CD4-positive, alpha-beta T cell treated with Interleukin-17A for 1 hour (primary cell): ENCODE results near the gene MRPL22.
"Not testable (repeated sequence)": the region's sequence is repeated elsewhere in the genome, so short reads cannot be mapped to it uniquely, and the experiment has no call there.

Experiments used
- DNase-seq: peaks from one replicate; pipeline ENCODE4 v3.0.0-alpha.2; 2020

MRPL22 gene

GRCh38 chr5:154940772-154941620 lies at the start of gene MRPL22:
Gene MRPL22 (plus strand): TSS chr5:154941073. CDS start chr5:154941111, 38 bp downstream.
- peak; percentile 97 for DNase-seq

GRCh38 chr5:154892369-154892771 lies 48.5 kb upstream of the MRPL22 start:
- no peak for DNase-seq

- no peak for DNase-seq
These were observed 47.5 kb upstream of the MRPL22 start for GRCh38 chr5:154893381-154893780.

- DNase-seq, result no peak
These were observed 45.0 kb upstream of the MRPL22 start for GRCh38 chr5:154895606-154896561.

GRCh38 chr5:154896562-154897165 lies 44.2 kb upstream of the MRPL22 start:
- DNase-seq, result no peak

GRCh38 chr5:154898210-154898609 lies 42.7 kb upstream of the MRPL22 start:
- DNase-seq, result no peak

- DNase-seq, result no peak
These were observed 41.6 kb upstream of the MRPL22 start for GRCh38 chr5:154899151-154899816.

GRCh38 chr5:154900066-154900465 lies 40.8 kb upstream of the MRPL22 start:
- DNase-seq, result no peak

GRCh38 chr5:154901276-154901675 lies 39.6 kb upstream of the MRPL22 start:
- no peak for DNase-seq

- DNase-seq, result no peak
These were observed 39.0 kb upstream of the MRPL22 start for GRCh38 chr5:154901913-154902312.

- not testable (repeated sequence) for DNase-seq
These were observed 35.3 kb upstream of the MRPL22 start for GRCh38 chr5:154905601-154906000.

GRCh38 chr5:154916874-154917273 lies 24.0 kb upstream of the MRPL22 start:
- DNase-seq, result no peak

- DNase-seq, result no peak
These were observed 23.1 kb upstream of the MRPL22 start for GRCh38 chr5:154917757-154918156.

GRCh38 chr5:154923441-154924430 lies 17.1 kb upstream of the MRPL22 start:
- no peak for DNase-seq

- DNase-seq, result no peak
These were observed 7.3 kb upstream of the MRPL22 start for GRCh38 chr5:154933537-154933936.

GRCh38 chr5:154934881-154935280 lies 6.0 kb upstream of the MRPL22 start:
- no peak for DNase-seq

- DNase-seq, result no peak
These were observed 3.6 kb upstream of the MRPL22 start for GRCh38 chr5:154937186-154937717.

GRCh38 chr5:154937718-154938466 lies 3.0 kb upstream of the MRPL22 start, which contains the start of gene GEMIN5:
Gene GEMIN5 (minus strand): TSS chr5:154938211. CDS start chr5:154938133, 78 bp downstream.
- peak; percentile 87 for DNase-seq

GRCh38 chr5:154939387-154939786 lies 1.5 kb upstream of the MRPL22 start:
- DNase-seq, result not testable (repeated sequence)

- no peak for DNase-seq
These were observed 500 bp upstream of the MRPL22 start for GRCh38 chr5:154940375-154940771.
